CD4-positive, alpha-beta T cell (primary cell): Measurements from ENCODE around the gene REPIN1. TPM values are rescaled to one million over a fixed set of nuclear protein-coding genes. Genes with fewer than 3 reads are reported as not detected.

ENCODE experiments used
- ATAC-seq: fragments of 200-7000 bp; cut with Tn5 transposase; one replicate; pipeline ENCODE4 v1.10.0; 2022; ENCODE audit warnings: mild to moderate bottlenecking; ENCODE audit not compliant: poor library complexity
- CTCF ChIA-PET: fragments of 350-600 bp; sonication (Branson Sonifier 250); formaldehyde crosslinking; loops from one replicate; lab custom pipeline; 2021; ENCODE audit warnings: antibody characterized with exemption, inconsistent platforms; lab: Charles Lee
- POLR2A ChIA-PET: fragments of 350-600 bp; sonication (Branson Sonifier 250); formaldehyde crosslinking; loops from one replicate; lab custom pipeline; 2021; ENCODE audit warnings: antibody characterized with exemption, inconsistent platforms; lab: Charles Lee
- DNase-seq, 14 experiments: peaks; one replicate each; pipeline ENCODE4 v3.0.0-alpha.2; 2013 to 2020; ENCODE audit warnings: mixed read lengths in 2 of 14
- H3K27ac ChIP-seq, 2 donors: one replicate each; pipeline versions ENCODE4 v1.5.1 to v1.7.0; 2013; ENCODE audit warnings: low read length in 2 of 2, low read depth in 1 of 2, mild to moderate bottlenecking in 1 of 2
- H3K27me3 ChIP-seq, 2 experiments: 1 replicate in 1 of 2; 2 replicates in 1 of 2; pipeline versions ENCODE4 v1.6.1 to v1.7.0; 2013; ENCODE audit warnings: low read length in 2 of 2, control low read depth in 1 of 2, mild to moderate bottlenecking in 1 of 2, moderate library complexity in 1 of 2; ENCODE audit not compliant: insufficient read depth in 2 of 2, control insufficient read depth in 1 of 2
- H3K36me3 ChIP-seq: one replicate; pipeline ENCODE4 v1.6.1; 2013; ENCODE audit warnings: low read length, control low read depth; ENCODE audit not compliant: insufficient read depth
- H3K4me1 ChIP-seq: one replicate; pipeline ENCODE4 v1.6.1; 2013; ENCODE audit warnings: low read length, control low read depth; ENCODE audit not compliant: insufficient read depth
- H3K4me3 ChIP-seq: one replicate; pipeline ENCODE4 v1.5.1; 2013; ENCODE audit warnings: mild to moderate bottlenecking, low read length, moderate library complexity
- H3K9me3 ChIP-seq, 2 experiments: 1 replicate in 1 of 2; 2 replicates in 1 of 2; pipeline versions ENCODE4 v1.6.1 to v1.7.0; 2013; ENCODE audit warnings: low read length in 2 of 2, mild to moderate bottlenecking in 2 of 2, control low read depth in 1 of 2, moderate library complexity in 1 of 2; ENCODE audit not compliant: control insufficient read depth in 1 of 2, insufficient read depth in 1 of 2
- H3K27ac Mint-ChIP-seq: one replicate; pipeline ENCODE4 v1.8.0; 2020; ENCODE audit warnings: mixed read lengths
- H3K27me3 Mint-ChIP-seq: one replicate; pipeline ENCODE4 v1.8.0; 2021; ENCODE audit warnings: mixed read lengths
- H3K36me3 Mint-ChIP-seq: one replicate; pipeline ENCODE4 v1.8.0; 2021; ENCODE audit warnings: low read depth, mixed read lengths
- H3K4me1 Mint-ChIP-seq: one replicate; pipeline ENCODE4 v1.8.0; 2021; ENCODE audit warnings: low read depth, mixed read lengths
- H3K4me3 Mint-ChIP-seq: one replicate; pipeline ENCODE4 v1.8.0; 2020; ENCODE audit warnings: mild to moderate bottlenecking, mixed read lengths
- H3K9me3 Mint-ChIP-seq: one replicate; pipeline ENCODE4 v1.8.0; 2020; ENCODE audit warnings: mixed read lengths
- intact Hi-C, 2 experiments: fragments of 100-400 bp; cut with DNase I in 1 of 2; cut with micrococcal nuclease in 1 of 2; formaldehyde crosslinking; loops; one replicate each; pipeline versions ENCODE4 v1.15.1 to v1.9.0; 2023 to 2025; cut with DNase I, micrococcal nuclease
- total RNA-seq, 174 experiments: library from RNA in 2 of 174; stranded (reverse) in 2 of 174; gene quantifications; one replicate each; pipeline ENCODE4 v1.2.3 and lab custom pipeline; 2021 to 2026
- TF ChIP-seq, protein P1 (sequence below): fragments of 200-600 bp; IDR thresholded peaks from one replicate; pipeline ENCODE4 v1.8.0; 2022; ENCODE audit warnings: antibody characterized with exemption, mild to moderate bottlenecking

The REPIN1 gene
- total RNA-seq, 2 experiments from 2014 or later = 58.2 to 59.8 TPM

DNA sequence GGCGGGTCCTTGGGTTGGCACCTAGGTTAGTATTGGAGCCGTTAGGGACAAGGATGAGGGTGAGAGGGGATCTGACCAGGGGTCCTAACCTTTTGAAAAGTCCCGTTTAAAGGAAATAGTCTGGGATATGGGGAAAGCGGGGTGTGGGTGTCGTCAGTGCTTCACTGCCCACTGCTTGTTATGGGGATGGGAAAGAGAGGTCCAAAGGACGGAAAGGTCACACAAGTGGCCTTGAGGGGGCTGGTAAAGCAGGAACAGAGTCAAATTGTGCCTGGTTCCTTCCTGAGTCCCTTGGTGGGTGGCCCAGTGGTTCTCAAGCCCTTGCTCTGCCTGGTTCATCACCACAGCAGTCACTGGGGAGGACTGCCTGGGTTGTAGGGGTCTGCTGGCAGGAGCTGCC, 7.9 kb downstream of the REPIN1 start:
- H3K4me1 ChIP-seq = peaks cover 51% of the 10 kb centered on the region
- H3K9me3 Mint-ChIP-seq = no peaks in the 10 kb centered on the region
- no peak for DNase-seq
- intact Hi-C loops = no loop called here
- no peak for ATAC-seq
- peak overlapping the region in 1 of 2 donors; percentile 18 for H3K27ac ChIP-seq
- H3K36me3 ChIP-seq = peaks cover 10% of the 10 kb centered on the region
- ChIA-PET CTCF (interaction anchor here (1.9 kb wide), 1 partner anchor 20 kb away, joined by 9 read pairs; no protein-coding TSS in a partner anchor), POLR2A (no interaction called here)
- peak overlapping the region; percentile 86 for H3K27ac Mint-ChIP-seq
- H3K4me3 ChIP-seq = no peak overlapping the region
- TF ChIP-seq, protein P1, sequence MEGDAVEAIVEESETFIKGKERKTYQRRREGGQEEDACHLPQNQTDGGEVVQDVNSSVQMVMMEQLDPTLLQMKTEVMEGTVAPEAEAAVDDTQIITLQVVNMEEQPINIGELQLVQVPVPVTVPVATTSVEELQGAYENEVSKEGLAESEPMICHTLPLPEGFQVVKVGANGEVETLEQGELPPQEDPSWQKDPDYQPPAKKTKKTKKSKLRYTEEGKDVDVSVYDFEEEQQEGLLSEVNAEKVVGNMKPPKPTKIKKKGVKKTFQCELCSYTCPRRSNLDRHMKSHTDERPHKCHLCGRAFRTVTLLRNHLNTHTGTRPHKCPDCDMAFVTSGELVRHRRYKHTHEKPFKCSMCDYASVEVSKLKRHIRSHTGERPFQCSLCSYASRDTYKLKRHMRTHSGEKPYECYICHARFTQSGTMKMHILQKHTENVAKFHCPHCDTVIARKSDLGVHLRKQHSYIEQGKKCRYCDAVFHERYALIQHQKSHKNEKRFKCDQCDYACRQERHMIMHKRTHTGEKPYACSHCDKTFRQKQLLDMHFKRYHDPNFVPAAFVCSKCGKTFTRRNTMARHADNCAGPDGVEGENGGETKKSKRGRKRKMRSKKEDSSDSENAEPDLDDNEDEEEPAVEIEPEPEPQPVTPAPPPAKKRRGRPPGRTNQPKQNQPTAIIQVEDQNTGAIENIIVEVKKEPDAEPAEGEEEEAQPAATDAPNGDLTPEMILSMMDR = no peak
- peaks cover 32% of the 10 kb centered on the region for H3K36me3 Mint-ChIP-seq
- H3K9me3 ChIP-seq = no peaks in the 10 kb centered on the region
- H3K27me3 ChIP-seq = no peaks in the 10 kb centered on the region
- H3K27me3 Mint-ChIP-seq = no peaks in the 10 kb centered on the region
- H3K4me1 Mint-ChIP-seq = peaks cover 68% of the 10 kb centered on the region
- H3K4me3 Mint-ChIP-seq = peak overlapping the region; percentile 85

- Mint-ChIP-seq H3K4me3 (peak overlapping the region; percentile 90), H3K4me1 (peaks cover 68% of the 10 kb centered on the region), H3K27me3 (no peaks in the 10 kb centered on the region), H3K36me3 (peaks cover 32% of the 10 kb centered on the region), H3K9me3 (no peaks in the 10 kb centered on the region), H3K27ac (peak overlapping the region; percentile 84)
- peak in 1 of 14 experiments; percentile 12 for DNase-seq
- H3K27me3 ChIP-seq = no peaks in the 10 kb centered on the region
- H3K36me3 ChIP-seq = peaks cover 9% of the 10 kb centered on the region
- no peak for ATAC-seq
- ChIA-PET POLR2A (interaction anchor here (1.2 to 2.0 kb wide), 4 partner anchors 8 to 29 kb away, joined by 3 to 29 read pairs (median 12); partner anchors contain the start of gene REPIN1), CTCF (interaction anchor here (1.1 to 1.9 kb wide), 3 partner anchors 9 to 44 kb away, joined by 3 to 9 read pairs (median 6); partner anchors contain the start of gene REPIN1)
- no peak overlapping the region for H3K4me3 ChIP-seq
- no peaks in the 10 kb centered on the region for H3K9me3 ChIP-seq
- intact Hi-C loops = no loop called here
- H3K27ac ChIP-seq = no peak overlapping the region
- TF ChIP-seq, protein P1 = no peak
- H3K4me1 ChIP-seq = peaks cover 51% of the 10 kb centered on the region
These were observed 8.6 kb downstream of the REPIN1 start for GRCh38 chr7:150377196-150377595.

GRCh38 chr7:150377635-150378034, 9.0 kb downstream of the REPIN1 start:
- peak overlapping the region; percentile 90 for H3K4me3 Mint-ChIP-seq
- H3K36me3 ChIP-seq = peaks cover 7% of the 10 kb centered on the region
- no peaks in the 10 kb centered on the region for H3K9me3 ChIP-seq
- no peaks in the 10 kb centered on the region for H3K27me3 Mint-ChIP-seq
- DNase-seq (no peak), ATAC-seq (no peak)
- CTCF ChIA-PET = interaction anchor here (1.1 to 1.9 kb wide), 3 partner anchors 9 to 44 kb away, joined by 3 to 9 read pairs (median 6); partner anchors contain the start of gene REPIN1
- H3K4me1 Mint-ChIP-seq = peaks cover 72% of the 10 kb centered on the region
- no peak overlapping the region for H3K27ac ChIP-seq
- no peaks in the 10 kb centered on the region for H3K9me3 Mint-ChIP-seq
- intact Hi-C loops = loop anchor here in 1 of 2 experiments (2.0 kb wide), 1 partner anchor 21 kb away; no protein-coding TSS in a partner anchor
- H3K27me3 ChIP-seq = no peaks in the 10 kb centered on the region
- peaks cover 29% of the 10 kb centered on the region for H3K36me3 Mint-ChIP-seq
- H3K4me3 ChIP-seq = no peak overlapping the region
- peaks cover 50% of the 10 kb centered on the region for H3K4me1 ChIP-seq
- POLR2A ChIA-PET = interaction anchor here (1.0 to 2.0 kb wide), 5 partner anchors 9 to 28 kb away, joined by 3 to 29 read pairs (median 10); partner anchors contain the start of gene REPIN1
- TF ChIP-seq, protein P1 = no peak
- peak overlapping the region; percentile 84 for H3K27ac Mint-ChIP-seq
